OCI-LY7 (cell line): ENCODE results near the gene LCE7A.

Experiments used
- CTCF ChIP-seq: fragments of 200-600 bp; sonication (generic); conservative IDR thresholded peaks from 2 replicates; pipeline ENCODE4 v1.5.1; 2014; ENCODE audit warnings: mild to moderate bottlenecking, antibody characterized with exemption, low read length, moderate library complexity, mixed read lengths
- EZH2phosphoT487 ChIP-seq: fragments of 200-600 bp; sonication (generic); IDR thresholded peaks from 2 replicates; pipeline ENCODE4 v1.6.1; 2018; ENCODE audit warnings: low read depth, borderline replicate concordance, mild to moderate bottlenecking, mixed run types, antibody characterized with exemption, low read length, moderate library complexity, mixed read lengths

- peak; percentile 73 for TF ChIP-seq CTCF
- no peak for TF ChIP-seq EZH2phosphoT487
These were observed 18.2 kb downstream of the LCE7A start, which contains the start of gene SMCP for GRCh38 chr1:152878042-152878441.
